HG03175 (cell line): Measurements from ENCODE around the gene INTS6L.
"Not testable (repeated sequence)": the region's sequence is repeated elsewhere in the genome, so short reads cannot be mapped to it uniquely, and the experiment has no call there.

ENCODE experiments used
- ATAC-seq: cut with Tn5 transposase; IDR thresholded peaks from one replicate; pipeline ENCODE4 v1.9.1; 2021; ENCODE audit warnings: mild to moderate bottlenecking, moderate library complexity; ENCODE audit not compliant: unreplicated experiment

Gene INTS6L

DNA sequence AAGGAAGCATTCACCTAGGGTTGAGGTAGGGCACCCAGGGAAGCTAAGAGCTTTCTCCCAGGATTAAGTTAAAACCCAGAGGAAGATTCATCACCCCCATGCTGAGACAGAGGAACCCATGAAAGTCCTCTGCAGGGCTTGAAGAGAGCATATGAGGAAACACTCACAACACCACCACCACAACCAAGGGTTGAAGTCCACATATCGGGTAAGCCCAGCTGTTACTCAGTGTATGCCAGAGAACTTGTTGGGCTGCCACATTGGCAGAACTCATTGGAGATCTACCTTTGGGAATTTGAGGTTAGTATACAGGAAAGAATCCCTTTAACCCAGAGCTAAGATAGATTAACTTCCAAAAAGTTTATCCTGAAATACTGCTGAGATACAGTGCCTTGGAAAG lies 75.1 kb downstream of the INTS6L start:
- no peak for ATAC-seq

DNA sequence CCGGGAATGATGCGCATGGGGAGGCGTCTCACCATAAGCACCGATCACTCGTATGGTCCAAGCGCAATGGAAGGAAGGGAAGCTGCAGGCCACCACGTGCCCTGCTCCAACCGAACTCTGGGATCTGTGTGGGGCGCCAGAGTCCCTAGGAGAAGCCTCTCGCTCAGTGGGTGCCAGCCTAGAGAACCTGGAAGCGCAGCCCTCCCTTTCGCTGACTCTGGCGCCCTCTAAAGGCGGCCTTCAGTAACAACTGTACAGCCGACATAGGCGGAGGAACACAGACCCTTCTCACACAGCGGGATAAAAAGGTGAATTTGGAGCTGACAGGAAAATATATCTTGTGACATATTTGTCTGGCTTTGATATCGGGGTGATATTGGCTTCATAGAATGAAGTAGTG lies 76.0 kb downstream of the INTS6L start:
- no peak for ATAC-seq

DNA sequence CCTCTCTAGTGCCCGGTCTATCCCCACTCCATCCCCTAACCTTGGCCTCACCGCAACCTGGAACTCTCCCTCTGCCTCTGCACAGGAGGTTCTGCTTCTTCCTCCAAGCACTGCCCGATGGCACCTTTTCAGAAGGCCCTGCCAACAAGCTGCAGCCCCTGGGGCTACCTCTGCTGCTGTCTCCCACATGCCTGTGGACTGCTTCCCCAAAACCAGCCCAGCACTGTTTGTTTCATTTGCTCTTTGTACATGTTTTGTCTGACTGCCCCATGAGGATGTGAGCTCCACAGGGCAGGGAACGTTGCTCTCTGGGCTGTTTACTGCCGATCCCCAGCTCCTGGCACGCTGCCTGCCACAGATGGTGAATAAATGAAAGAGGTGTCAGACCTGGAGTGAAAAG lies 85.4 kb downstream of the INTS6L start:
- ATAC-seq = no peak

DNA sequence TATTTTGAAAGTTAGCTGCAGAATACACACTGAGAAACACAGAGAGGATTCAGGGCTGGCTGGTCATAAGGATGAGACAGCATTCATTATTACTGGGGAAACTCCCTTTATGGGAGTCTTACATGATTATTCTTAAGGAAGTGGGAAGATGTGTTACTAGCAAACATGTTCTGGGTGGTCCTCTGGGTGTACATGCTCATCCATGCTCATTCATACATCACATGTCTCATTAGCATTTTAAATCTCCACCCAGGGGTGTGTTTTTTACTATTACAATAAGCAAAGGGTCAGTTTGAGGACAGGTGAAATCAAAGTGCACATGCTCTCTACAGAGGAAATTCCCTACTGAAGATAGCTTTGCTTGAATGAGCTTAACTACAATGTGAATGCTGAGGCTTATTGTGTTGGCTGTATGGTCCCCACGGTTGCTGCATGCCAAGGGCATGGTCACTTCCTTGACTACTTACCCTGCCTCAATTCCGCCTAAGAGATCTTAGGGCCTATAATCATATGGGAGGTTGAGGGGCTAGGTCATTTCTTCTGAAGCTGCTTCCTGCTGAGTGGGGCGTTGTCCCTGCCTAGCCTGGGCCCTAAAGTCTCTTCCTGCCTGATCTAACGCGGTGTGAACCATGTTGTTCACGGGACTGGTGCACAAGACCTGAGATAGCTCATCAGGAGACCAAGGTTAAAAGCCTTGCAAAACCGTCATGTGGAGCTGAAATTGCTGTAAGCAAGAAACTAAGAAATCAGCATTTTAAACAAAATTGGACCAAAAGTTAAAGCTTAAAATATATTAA lies 104.1 kb downstream of the INTS6L start:
- not testable (repeated sequence) for ATAC-seq

GRCh38 chrX:135625995-135626394 lies 105.5 kb downstream of the INTS6L start:
- ATAC-seq = no peak

GRCh38 chrX:135629342-135629741 lies 108.9 kb downstream of the INTS6L start:
- ATAC-seq = no peak
